HEK293 (cell line): Measurements from ENCODE around the gene GTPBP6.
"Not testable (repeated sequence)": the region's sequence is repeated elsewhere in the genome, so short reads cannot be mapped to it uniquely, and the experiment has no call there.

Experiments used
- CTCF ChIA-PET: fragments of 350-600 bp; formaldehyde crosslinking; extraction: SDS; loops from one replicate; lab custom pipeline; 2021; ENCODE audit warnings: antibody characterized with exemption; lab: Yijun Ruan, JAX
- POLR2A ChIA-PET: fragments of 300-600 bp; formaldehyde crosslinking; extraction: SDS; loops from one replicate; lab custom pipeline; 2020; ENCODE audit warnings: antibody characterized with exemption, inconsistent platforms; lab: Yijun Ruan, JAX
- H3K27ac ChIP-seq: fragments of 200-500 bp; sonication (Bioruptor generic); 2 replicates; pipeline ENCODE4 v1.5.1; 2014; ENCODE audit warnings: low read depth, low read length, control low read depth, inconsistent platforms; ENCODE audit errors: extremely low read depth
- H3K36me3 ChIP-seq, 2 experiments: fragments of 200-500 bp in 1 of 2; sonication (Bioruptor generic) in 1 of 2; 1 replicate in 1 of 2; 2 replicates in 1 of 2; pipeline ENCODE4 v1.5.1; 2014 to 2017; ENCODE audit warnings: inconsistent platforms in 2 of 2, low read length in 2 of 2; ENCODE audit not compliant: control insufficient read depth in 2 of 2, insufficient read depth in 1 of 2
- H3K4me1 ChIP-seq: fragments of 200-500 bp; sonication (Bioruptor generic); 2 replicates; pipeline ENCODE4 v1.5.1; 2014; ENCODE audit warnings: mild to moderate bottlenecking, low read length, inconsistent platforms; ENCODE audit not compliant: control insufficient read depth, insufficient read depth
- H3K4me3 ChIP-seq: 2 replicates; pipeline ENCODE4 v1.5.1; 2011; ENCODE audit warnings: low read depth, mild to moderate bottlenecking, control low read depth, low read length, moderate library complexity
- H3K9me3 ChIP-seq: fragments of 200-500 bp; sonication (Bioruptor generic); 2 replicates; pipeline ENCODE4 v1.5.1; 2014; ENCODE audit warnings: low read depth, low read length, inconsistent platforms; ENCODE audit not compliant: control insufficient read depth, insufficient read depth
- HOXD13 ChIP-seq: sonication (generic); formaldehyde crosslinking; IDR thresholded peaks from 2 replicates; pipeline ENCODE4 v1.8.0; 2022; ENCODE audit warnings: missing genetic modification reagents, borderline replicate concordance
- KLF8 ChIP-seq: fragments of 450-650 bp; formaldehyde crosslinking; IDR thresholded peaks from 2 replicates; pipeline ENCODE4 v1.5.1; 2016; ENCODE audit warnings: missing biosample characterization, missing genetic modification characterization
- PRDM1 ChIP-seq: fragments of 450-650 bp; formaldehyde crosslinking; IDR thresholded peaks from 2 replicates; pipeline ENCODE4; 2016; ENCODE audit warnings: missing biosample characterization, missing genetic modification characterization
- PRDM4 ChIP-seq: fragments of 450-650 bp; formaldehyde crosslinking; IDR thresholded peaks from 2 replicates; pipeline ENCODE4 v1.5.1; 2017; ENCODE audit warnings: missing biosample characterization, missing genetic modification characterization
- RBAK ChIP-seq: fragments of 450-650 bp; formaldehyde crosslinking; IDR thresholded peaks from 2 replicates; pipeline ENCODE4 v1.5.1; 2016; ENCODE audit warnings: missing biosample characterization, missing genetic modification characterization
- REST ChIP-seq: fragments of 450-650 bp; formaldehyde crosslinking; IDR thresholded peaks from 2 replicates; pipeline ENCODE4 v1.5.1; 2016; ENCODE audit warnings: missing biosample characterization, missing genetic modification characterization
- ZNF112 ChIP-seq: fragments of 450-650 bp; formaldehyde crosslinking; IDR thresholded peaks from 2 replicates; pipeline ENCODE4 v1.5.0; 2017; ENCODE audit warnings: missing biosample characterization, missing genetic modification characterization
- ZNF169 ChIP-seq: fragments of 450-650 bp; formaldehyde crosslinking; IDR thresholded peaks from 2 replicates; pipeline ENCODE4 v1.5.1; 2016; ENCODE audit warnings: missing biosample characterization, missing genetic modification characterization
- ZNF394 ChIP-seq: fragments of 450-650 bp; formaldehyde crosslinking; IDR thresholded peaks from 2 replicates; pipeline ENCODE4 v1.5.1; 2016; ENCODE audit warnings: missing biosample characterization, missing genetic modification characterization, mild to moderate bottlenecking, moderate library complexity, borderline replicate concordance
- ZNF433 ChIP-seq: fragments of 450-650 bp; formaldehyde crosslinking; IDR thresholded peaks from 2 replicates; pipeline ENCODE4 v1.5.1; 2016; ENCODE audit warnings: missing biosample characterization, missing genetic modification characterization, low read depth
- ZNF449 ChIP-seq: fragments of 450-650 bp; formaldehyde crosslinking; IDR thresholded peaks from 2 replicates; pipeline ENCODE4 v1.5.1; 2017; ENCODE audit warnings: missing biosample characterization, mild to moderate bottlenecking, missing genetic modification characterization, moderate library complexity
- ZNF501 ChIP-seq: fragments of 450-650 bp; formaldehyde crosslinking; IDR thresholded peaks from 2 replicates; pipeline ENCODE4 v1.5.1; 2016; ENCODE audit warnings: missing biosample characterization, missing genetic modification characterization
- ZNF670 ChIP-seq: fragments of 450-650 bp; formaldehyde crosslinking; IDR thresholded peaks from 2 replicates; pipeline ENCODE4 v1.5.1; 2016; ENCODE audit warnings: missing biosample characterization, missing genetic modification characterization, low read depth
- ZNF704 ChIP-seq: fragments of 450-650 bp; formaldehyde crosslinking; IDR thresholded peaks from 2 replicates; pipeline ENCODE4 v1.5.1; 2016; ENCODE audit warnings: missing biosample characterization, missing genetic modification characterization
- ZNF707 ChIP-seq: fragments of 450-650 bp; formaldehyde crosslinking; IDR thresholded peaks from 2 replicates; pipeline ENCODE4 v1.5.1; 2016; ENCODE audit warnings: missing biosample characterization, missing genetic modification characterization
- ZNF76 ChIP-seq: fragments of 450-650 bp; formaldehyde crosslinking; IDR thresholded peaks from 2 replicates; pipeline ENCODE4; 2016; ENCODE audit warnings: low read depth, missing biosample characterization, missing genetic modification characterization, borderline replicate concordance
- ZSCAN30 ChIP-seq: fragments of 450-650 bp; IDR thresholded peaks from 2 replicates; pipeline ENCODE4 v1.5.1; 2018; ENCODE audit warnings: missing biosample characterization, mild to moderate bottlenecking, missing genetic modification characterization, moderate library complexity

The GTPBP6 gene

GRCh38 chrX:330726-331150 lies 12.1 kb upstream of the GTPBP6 start:
- Histone ChIP-seq H3K36me3 (peaks cover 0 to 12% of the 10 kb centered on the region in 2 experiments; a peak in 1 of 3 replicates), H3K4me1 (no peaks in the 10 kb centered on the region), H3K9me3 (no peaks in the 10 kb centered on the region), H3K27ac (no peak overlapping the region), H3K4me3 (no peak overlapping the region)
- ChIA-PET POLR2A (no interaction called here), CTCF (no interaction called here)
- no peak for TF ChIP-seq ZNF169 (tag by site-specific recombination)
- no peak for TF ChIP-seq ZNF394 (tag by site-specific recombination)
- TF ChIP-seq RBAK (tag by site-specific recombination) = no peak
- no peak for TF ChIP-seq ZNF670 (tag by site-specific recombination)
- no peak for TF ChIP-seq REST
- no peak for TF ChIP-seq HOXD13 (CRISPR knock-in tag)
- TF ChIP-seq ZNF433 (tag by site-specific recombination) = no peak
- TF ChIP-seq ZNF501 (tag by site-specific recombination) = no peak
- TF ChIP-seq PRDM4 = no peak
- TF ChIP-seq ZSCAN30 (tag by site-specific recombination) = no peak
- TF ChIP-seq ZNF707 (tag by site-specific recombination) = no peak
- TF ChIP-seq ZNF704 (tag by site-specific recombination) = no peak
- no peak for TF ChIP-seq KLF8 (tag by site-specific recombination)
- no peak for TF ChIP-seq ZNF449
- no peak for TF ChIP-seq ZNF112 (tag by site-specific recombination)
- no peak for TF ChIP-seq PRDM1 (tag by site-specific recombination)
- no peak for TF ChIP-seq ZNF76

GRCh38 chrX:330141-330725 lies 11.6 kb upstream of the GTPBP6 start:
- H3K4me1 ChIP-seq, CTCF ChIA-PET, H3K27ac ChIP-seq, H3K4me3 ChIP-seq, POLR2A ChIA-PET, H3K9me3 ChIP-seq: not testable (repeated sequence)
- H3K36me3 ChIP-seq = peaks cover 0 to 12% of the 10 kb centered on the region in 2 experiments; a peak in 1 of 3 replicates
